Omental fat pad (tissue), 4 donors: ENCODE data around the gene CYP19A1. TPM values are rescaled to one million over a fixed set of nuclear protein-coding genes. Genes with fewer than 3 reads are reported as not detected.

ENCODE experiments used
- ATAC-seq: fragments of 150-250 bp; one replicate; pipeline ENCODE4 v1.9.1; 2016; ENCODE audit warnings: mild to moderate bottlenecking, moderate library complexity; ENCODE audit not compliant: low FRiP score
- DNase-seq: peaks from one replicate; pipeline ENCODE4 v3.0.0-alpha.2; 2019; ENCODE audit warnings: low spot score
- CTCF ChIP-seq, 3 donors: fragments of 450-650 bp; IDR thresholded peaks; one replicate each; pipeline ENCODE4 v1.5.1; 2016 to 2017; ENCODE audit warnings: antibody characterized with exemption in 3 of 3, mild to moderate bottlenecking in 3 of 3, moderate library complexity in 2 of 3
- total RNA-seq, 4 donors: library from RNA; depleted of rRNA; stranded (reverse); fragments of >200 nt; gene quantifications; one replicate each; pipeline ENCODE4 v1.1.0, GENCODE V29; 2016

Gene CYP19A1
- total RNA-seq, 4 donors from 2014 or later: 1.5 to 16.2 (median 6.8) TPM; not detected in 1

GRCh38 chr15:51172193-51172592, 166.2 kb downstream of the CYP19A1 start:
- no peak for DNase-seq
- peak; percentile 51 for ATAC-seq
- TF ChIP-seq CTCF (IDR thresholded peaks at IDR 0.05): no peak

DNA sequence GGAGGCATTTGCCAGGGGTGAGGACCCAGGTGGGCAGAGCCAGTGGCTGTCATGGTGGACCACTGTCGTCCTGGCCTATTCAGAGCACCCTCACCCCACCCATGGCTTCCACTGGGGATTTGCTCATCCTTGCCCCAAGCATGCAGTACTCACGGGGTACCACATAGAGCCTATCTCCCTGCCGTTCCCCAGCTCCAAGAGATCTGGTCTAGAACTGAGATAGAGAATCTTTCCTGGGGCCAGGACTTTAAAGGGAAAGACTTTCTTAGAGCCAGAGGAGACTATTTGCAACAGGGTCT, 166.8 kb downstream of the CYP19A1 start:
- TF ChIP-seq CTCF (IDR thresholded peaks at IDR 0.05): no peak
- peak; percentile 32 for ATAC-seq
- DNase-seq: no peak

GRCh38 chr15:51170882-51171633, 167.3 kb downstream of the CYP19A1 start:
- DNase-seq: no peak
- TF ChIP-seq CTCF (IDR thresholded peaks at IDR 0.05): no peak
- ATAC-seq: no peak

- no peak for TF ChIP-seq CTCF (IDR thresholded peaks at IDR 0.05)
- DNase-seq: no peak
- ATAC-seq: no peak
Observed at GRCh38 chr15:51168700-51169099, 169.7 kb downstream of the CYP19A1 start.

GRCh38 chr15:51163843-51164242, 174.6 kb downstream of the CYP19A1 start:
- TF ChIP-seq CTCF (IDR thresholded peaks at IDR 0.05): no peak
- ATAC-seq (no peak), DNase-seq (no peak)

GRCh38 chr15:51162865-51163762, 175.3 kb downstream of the CYP19A1 start:
- TF ChIP-seq CTCF (IDR thresholded peaks at IDR 0.05): no peak
- ATAC-seq: peak; percentile 85
- DNase-seq: peak; percentile 56
